GM18498 (cell line): ENCODE data around the gene SPATS1.
"Not testable (repeated sequence)": the region's sequence is repeated elsewhere in the genome, so short reads cannot be mapped to it uniquely, and the experiment has no call there.

Source experiments
- ATAC-seq: cut with Tn5 transposase; IDR thresholded peaks from one replicate; pipeline ENCODE4 v1.9.1; 2021; ENCODE audit warnings: mild to moderate bottlenecking, moderate library complexity; ENCODE audit not compliant: unreplicated experiment

Gene SPATS1

DNA sequence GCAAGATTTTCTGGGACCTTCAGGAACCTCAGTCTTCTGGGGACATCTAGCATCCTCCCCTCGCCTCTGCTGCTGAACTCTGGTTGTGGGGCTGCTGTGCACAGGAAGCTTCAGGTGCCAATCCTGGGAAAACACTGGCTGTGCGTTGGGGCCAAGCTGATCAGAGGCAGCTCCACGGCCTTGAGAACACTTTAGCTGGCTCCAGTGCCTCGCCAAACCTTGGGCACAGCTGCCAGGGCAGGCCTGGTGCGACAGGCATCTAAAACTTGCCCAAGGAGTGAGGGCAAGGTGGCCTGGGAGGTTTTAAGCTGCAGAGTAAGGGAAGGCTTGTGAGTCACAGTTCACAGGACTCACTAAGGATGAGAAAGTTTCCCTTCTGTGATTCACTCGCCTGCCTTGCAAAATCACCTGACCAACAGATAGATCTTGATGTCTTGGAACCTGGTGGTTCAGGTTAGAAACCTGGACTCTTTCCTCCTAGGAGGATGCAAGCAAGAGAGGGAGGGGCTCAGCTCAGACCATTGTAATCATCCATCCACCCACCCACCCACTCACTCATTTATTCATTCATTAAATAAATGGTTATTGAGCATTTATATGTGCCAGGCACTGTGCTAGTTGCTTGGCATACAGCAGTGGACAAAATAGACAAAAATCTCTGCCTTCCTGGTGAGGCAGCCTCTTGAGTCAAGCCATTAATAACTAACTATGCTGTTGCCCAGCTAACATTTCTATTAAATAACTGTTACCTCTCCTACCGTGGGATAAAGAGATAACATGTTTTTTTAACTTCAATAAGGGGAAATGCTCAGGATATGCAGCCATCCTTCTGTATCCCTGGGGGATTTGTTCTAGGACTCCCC, 2.5 kb upstream of the SPATS1 start:
- no peak for ATAC-seq

DNA sequence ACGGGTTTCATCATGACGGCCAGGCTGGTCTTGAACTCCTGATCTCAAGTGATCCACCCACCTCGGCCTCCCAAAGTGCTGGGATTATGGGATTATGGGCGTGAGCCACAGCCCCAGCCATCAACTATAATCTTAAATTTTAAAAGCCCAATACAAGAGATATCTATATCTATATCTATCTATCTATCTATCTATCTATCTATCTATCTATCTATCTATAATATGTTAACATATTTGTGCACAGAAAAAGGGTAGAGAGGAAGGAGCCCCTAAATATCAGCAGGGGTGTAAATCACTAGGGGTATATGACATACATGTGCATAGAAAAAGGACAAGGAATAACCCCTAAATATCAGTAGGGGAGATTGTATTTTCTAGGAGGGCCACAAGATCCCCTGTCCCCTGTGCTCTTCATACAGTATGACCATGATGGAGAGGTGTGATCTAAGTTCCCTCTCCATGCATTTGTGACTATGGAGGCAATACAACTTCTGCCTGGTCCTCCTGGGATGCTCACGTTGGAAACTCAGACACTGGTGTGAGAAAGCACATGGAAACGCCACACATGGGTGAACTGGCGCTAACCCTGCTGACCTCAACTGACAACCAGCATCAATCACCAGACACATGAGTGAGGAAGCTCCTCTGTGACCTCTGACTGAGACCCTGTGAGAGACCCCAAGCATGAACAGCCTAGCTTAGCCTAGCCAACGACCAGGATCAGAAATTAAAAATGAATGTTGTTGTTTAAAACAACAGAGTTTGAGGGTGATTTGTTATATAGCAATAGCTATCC, 1.2 kb upstream of the SPATS1 start:
- no peak for ATAC-seq

DNA sequence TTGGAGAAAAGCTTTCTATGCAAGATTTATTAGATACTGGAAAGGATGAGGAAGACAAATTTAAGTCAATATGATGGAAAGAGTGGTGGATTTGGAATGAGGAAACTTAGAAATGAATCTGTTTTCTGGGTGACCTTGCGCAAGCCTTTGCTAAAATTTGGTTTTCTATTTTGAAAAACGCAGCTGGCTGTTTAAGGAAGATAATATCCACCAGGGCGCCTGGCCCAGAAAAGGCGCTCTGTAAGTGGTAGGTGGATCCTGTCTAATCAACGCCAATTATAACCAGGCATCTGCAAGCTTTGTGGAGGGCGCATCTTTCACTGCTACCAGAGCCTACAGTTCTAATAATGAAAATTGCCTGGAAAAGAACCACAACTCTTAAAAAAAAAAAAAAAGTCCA, 398 bp upstream of the SPATS1 start:
- ATAC-seq, result no peak

DNA sequence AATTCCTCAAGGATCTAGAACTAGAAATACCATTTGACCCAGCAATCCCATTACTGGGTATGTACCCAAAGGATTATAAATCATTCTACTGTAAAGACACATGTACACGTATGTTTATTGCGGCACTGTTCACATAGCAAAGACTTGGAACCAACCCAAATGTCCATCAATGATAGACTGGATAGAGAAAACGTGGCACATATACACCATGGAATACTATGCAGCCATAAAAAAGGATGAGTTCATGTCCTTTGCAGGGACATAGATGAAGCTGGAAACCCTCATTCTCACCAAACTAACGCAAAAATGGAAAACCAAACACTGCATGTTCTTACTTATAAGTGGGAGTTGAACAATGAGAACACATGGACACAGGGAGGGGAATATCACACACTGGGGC, 4.4 kb downstream of the SPATS1 start:
- not testable (repeated sequence) for ATAC-seq

DNA sequence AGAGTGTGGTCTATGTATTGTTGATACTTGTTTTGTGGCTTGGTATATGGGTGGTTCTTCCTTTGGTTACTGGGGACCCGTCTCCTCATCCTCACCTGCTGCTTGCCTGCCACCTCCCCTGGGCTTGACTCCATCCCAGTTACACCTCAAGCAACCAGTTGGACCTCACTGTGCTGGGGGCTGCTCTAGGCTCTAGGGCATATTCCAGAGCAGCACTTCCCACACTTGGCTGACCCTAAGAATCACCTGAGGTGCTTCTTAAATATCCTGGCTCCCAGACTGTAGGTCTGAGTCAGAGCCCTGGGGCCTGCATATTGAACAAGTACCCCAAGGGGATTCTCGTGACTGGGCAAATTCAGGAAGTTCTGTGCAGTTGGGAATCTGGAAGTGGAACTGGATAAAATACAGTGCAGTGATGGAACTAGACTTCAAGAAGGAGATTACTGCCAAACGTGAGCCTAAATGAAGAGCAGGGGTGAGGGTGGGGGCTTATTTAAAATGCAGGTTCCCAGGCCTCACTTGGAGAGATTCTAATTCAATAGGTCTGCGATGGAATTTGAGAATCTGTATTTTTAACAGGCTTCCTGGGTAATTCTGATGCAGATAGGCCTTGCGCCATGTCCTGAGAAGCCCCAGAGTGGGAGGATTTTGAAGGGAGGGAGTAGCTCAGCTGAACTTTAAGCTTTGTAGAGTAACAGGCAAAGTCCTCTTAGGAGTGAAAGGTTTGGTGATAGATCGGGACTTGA, 7.6 kb downstream of the SPATS1 start:
- no peak for ATAC-seq

DNA sequence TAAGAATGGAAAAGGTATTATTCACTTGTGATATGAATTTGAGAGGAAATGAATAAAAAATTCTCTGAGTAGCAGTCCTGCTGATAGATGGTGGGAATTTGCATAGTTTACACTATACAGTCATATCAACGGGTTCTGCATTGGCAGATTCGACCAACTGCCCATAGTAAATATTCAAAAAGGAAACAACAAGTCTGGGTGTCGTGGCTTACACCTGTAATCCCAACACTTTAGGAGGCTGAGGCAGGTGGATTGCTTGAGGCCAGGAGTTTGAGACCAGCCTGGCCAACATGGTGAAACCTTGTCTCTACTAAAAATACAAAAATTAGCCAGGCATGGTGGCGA, 8.2 kb downstream of the SPATS1 start:
- ATAC-seq, result not testable (repeated sequence)

DNA sequence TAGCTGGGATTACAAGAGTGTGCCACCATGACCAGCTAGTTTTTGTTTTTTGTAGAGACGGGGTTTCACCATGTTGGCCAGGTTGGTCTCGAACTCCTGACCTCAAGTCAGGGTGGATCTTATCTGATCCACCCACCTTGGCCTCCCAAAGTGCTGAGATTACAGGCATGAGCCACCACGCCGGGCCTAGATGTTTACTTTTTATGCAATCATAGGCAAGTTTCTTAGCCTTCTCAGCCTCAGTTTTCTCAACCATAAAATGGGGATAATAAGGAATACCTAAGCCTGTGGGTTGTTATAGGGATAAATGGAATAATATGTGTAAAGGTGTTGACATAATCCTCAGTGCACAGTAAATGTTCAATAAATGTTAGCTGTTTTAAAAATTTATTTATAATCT, 9.8 kb downstream of the SPATS1 start:
- no peak for ATAC-seq

DNA sequence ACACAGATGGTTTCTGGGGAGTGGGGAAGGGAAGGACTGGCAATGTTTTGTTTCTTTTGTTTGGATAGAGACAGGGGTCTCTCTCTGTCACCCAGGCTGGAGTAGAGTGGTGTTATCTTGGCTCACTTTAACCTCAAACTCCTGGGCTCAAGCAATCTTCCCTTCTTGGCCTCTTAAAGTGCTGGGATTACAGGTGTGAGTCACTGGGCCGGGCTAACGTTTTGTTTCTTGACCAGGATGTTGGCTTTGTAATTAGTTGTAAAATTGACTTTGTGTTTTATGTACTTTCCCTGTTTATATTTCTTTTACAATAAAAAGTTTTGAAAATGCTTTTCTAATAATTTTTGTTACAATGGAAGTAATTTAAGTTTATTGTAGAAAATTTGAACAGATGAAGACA, 10.9 kb downstream of the SPATS1 start:
- no peak for ATAC-seq

DNA sequence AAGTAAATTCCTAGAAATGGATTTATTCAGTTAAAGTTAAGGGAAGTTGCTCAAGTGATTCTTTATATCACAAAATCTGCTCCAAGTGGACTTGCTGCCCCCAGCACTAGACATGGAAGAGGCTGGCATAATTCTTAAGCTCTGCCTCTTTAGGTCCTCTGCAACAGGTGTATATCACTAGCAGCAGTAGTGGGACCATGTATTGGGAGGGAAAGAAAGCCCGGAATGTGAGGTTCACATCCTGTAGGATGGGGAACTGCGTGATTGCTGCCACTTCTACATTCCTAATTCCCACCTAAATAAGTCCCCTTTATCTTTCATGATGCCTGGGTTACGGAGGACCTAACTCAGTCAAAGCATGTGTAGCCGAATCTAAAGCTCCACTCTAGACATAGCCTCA, 13.2 kb downstream of the SPATS1 start:
- ATAC-seq, result no peak

DNA sequence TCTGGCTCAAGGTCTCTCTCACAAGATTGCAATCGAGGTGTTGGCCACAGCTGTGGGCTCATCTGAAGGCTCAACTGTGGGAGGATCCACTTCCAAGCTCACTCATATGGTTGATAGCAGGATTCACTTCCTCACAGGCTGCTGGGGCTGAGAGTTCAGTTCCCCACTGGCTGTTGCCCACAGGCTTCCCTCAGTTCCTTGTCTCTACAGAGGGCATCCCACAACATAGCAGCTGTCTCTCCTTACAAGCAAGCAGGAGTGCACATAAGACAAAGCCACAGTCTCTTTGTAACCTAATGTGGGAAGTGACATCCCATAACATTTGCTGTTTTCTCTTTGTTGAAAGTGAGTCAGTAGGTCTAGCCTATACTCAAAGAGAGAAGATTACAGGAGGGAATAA, 14.0 kb downstream of the SPATS1 start:
- no peak for ATAC-seq

DNA sequence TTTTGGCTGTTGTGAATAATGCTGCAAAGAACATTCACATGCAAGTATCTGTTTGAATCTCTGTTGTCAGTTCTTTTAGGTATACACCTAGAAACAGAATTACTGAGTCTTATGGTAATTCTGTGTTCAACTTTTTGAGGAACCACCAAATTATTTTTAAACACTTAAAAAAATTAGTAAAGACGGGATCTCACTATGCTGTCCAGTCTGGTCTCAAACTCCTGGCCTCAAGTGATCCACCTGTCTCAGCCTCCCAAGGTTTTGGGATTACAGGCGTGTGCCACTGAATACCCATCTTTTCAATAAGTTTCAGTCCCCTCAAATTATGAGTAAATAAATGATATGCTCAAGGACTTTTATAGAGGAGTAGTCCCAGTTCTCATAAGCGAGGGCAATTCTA, 17.5 kb downstream of the SPATS1 start:
- no peak for ATAC-seq

DNA sequence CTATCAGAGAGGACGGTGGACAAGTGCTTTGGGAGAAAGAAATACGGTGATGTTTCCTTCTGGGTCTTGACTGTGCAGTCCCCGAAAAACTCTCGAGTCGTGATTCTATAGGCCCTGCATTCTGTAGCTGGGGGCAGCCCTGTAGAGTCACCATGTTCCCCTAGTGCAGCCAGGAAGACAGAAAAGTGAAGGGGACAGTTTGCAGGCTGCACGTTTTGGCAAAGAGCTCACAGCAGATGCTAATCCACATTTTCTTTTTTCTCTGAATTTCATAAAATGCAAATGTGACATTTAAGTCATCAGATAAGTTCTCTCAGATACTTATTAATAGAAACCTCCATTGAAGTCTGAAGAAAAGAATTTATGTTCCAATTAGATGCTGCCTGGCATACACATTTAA, 19.5 kb downstream of the SPATS1 start:
- no peak for ATAC-seq

DNA sequence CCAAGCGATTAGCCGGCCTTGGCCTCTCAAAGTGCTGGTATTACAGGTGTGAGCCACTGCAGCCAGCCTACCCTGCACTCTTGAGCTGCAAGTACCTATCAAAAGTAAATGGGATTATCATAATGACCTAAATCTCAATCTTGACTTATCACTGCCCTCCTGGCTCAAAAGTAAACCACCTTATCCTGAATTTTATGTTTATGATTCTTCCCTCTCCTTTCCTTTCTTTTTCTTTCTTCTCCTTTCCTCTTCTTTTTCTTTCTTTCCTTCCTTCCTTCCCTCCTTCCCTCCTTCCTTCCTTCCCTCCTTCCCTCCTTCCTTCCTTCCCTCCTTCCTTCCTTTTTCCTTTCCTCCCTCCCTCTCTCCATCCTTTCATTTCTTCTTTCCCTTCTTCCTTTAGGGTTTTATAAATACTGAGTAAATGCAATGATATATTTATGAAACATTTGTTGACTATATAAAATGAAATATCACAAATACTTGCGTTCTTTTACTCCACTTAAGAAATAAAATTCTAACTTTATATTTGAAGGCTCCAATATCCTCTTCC, 21.0 kb downstream of the SPATS1 start:
- no peak for ATAC-seq

DNA sequence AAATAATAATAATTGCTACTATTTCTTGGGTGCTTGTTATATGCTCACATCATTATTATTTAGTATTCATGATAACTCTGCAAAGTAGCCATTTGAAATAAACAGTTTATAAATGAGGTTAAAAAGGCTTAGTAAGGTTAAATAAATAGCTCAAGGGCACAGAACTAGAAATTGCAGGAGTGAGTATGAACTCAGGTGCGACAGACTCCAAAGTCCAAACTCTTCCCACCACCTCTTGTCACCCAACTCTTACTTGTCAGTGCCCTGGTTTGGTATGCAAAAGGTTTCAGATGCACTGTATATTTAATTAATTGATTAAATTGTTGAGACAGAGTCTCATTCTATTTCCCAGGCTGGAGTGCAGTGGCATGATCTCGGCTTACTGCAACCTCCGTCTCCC, 24.3 kb downstream of the SPATS1 start:
- ATAC-seq, result no peak

DNA sequence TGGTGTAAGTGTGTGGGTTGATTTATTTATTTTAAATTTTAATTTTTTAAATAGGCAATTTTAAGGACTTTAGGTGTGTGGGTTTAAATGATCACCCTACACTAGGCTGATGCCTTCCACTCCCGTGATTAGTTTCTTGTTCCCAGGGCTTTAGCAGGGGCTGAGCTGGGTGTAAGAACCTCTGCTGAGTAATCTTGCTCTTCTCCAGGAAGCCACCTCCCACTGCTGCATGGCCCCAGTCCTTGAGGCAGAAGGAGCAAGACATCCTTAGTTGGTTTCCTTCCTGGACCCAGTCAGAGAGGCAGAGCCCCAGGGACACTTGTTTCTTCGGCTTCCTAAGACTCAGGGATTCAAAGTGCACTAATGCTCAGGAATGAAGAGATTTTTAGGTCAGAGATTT, 25.2 kb downstream of the SPATS1 start:
- no peak for ATAC-seq

DNA sequence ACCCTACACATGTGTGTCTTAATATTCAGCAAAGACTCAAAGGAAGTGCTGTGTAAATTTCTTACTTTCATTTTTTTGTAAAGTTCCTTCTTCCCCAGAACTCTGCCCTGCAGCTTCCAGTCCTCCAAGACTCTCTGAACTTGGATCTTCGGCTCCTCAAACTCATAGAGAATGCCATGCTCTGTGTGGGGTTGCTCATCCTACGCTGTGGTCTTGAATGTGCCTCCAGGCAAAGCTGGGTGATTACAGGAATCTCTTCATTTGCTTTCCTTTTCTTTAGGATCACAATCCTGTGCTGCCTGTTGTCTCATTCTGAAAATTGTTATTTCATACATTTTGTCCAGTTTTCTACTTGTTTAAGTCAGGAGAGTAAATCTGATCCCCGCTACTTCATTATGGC, 30.6 kb downstream of the SPATS1 start:
- ATAC-seq, result no peak

DNA sequence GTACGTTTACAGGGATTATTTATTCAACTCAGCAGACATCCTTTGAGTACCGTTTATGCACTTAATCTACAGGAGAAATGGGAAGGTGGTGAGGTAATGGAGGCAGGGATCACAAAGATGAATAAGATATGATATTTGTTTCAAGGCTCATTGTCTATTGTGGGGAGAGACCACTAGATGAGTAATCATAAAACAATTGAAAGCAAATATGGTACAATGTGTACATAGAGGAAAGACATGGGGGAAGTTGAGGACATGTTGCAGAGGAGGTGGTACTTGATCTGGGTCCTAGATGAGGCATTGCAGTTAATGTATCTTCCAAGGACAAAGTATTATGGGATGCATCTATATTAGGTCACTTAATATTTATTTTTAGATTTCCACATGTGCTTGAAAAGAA, 31.3 kb downstream of the SPATS1 start:
- ATAC-seq, result no peak

DNA sequence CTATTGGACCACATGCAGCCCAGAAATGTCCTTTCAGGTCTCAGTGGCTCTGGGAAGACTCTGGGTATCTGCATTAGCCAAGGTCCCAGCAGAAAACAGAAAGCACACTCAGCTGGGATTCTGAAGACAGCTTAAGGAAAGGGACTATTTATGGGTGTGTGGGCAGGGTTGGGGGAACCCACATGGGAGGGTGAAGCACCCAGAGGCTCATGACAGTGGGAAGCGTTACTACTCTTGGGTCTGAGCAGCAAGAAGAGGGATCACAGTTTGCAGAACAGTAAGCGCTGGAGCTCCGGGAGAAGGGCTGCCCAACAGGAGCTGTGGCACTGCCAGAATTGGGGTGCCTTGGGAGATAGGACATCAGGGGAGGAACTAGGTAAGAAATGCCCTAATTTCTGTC, 32.6 kb downstream of the SPATS1 start:
- ATAC-seq, result no peak

DNA sequence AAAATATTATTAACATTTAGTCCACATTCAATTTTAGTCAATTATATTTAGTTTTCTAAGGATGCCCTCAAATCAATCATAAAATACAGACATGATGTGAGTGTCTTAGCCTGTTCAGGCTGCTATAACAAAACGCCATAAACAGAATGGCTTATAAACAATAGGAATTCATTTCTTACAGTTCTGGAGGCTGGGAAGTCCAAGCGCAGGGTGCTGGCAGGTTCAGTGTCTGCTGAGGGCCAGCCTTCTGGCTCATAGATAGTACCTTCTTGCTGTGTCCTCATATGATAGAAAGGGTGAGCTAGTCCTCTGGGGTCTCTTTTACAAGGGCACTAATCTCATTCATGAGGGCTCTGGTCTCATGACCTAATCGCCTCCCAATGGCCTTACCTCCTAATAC, 35.0 kb downstream of the SPATS1 start:
- ATAC-seq, result no peak

DNA sequence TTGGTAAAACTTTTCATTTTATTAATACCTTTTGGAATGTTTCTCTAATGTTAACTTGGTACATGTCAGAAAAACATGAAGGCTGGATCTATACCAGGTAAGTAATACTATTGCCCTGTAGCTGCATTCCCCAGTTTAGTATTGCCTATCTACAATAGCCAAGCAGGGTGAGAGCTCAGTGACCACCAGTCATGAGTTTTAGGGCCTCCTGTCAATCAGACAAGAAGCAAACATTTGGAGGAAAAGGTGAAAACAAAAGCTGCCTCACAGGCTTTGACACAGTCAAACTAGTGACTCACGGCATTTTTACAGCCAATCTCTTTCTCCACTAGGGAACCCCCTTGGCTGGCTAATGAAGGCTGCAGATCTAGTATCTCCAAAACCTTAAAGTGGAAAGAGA, 35.5 kb downstream of the SPATS1 start:
- no peak for ATAC-seq

DNA sequence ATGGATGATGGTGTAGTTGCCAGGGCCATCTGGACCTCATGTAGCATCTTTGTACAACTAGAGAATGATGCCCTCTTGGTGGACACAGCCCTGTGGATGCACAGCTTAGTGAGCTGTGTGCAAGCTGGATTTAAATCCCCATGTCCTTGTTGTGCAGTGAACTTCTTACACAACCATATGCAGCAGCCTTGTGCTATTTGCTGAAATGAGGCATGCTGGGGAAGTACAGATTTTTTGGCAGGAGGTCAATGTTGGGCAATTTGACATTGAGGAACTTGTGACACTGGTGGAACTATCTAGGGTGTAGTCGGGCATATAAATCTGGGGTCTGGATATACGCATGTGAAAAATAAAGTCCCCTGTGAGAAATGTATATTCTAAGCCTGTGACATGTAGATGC, 39.3 kb downstream of the SPATS1 start:
- ATAC-seq, result no peak
